HG03575 (cell line): ENCODE data around the gene GLOD4.
"Not testable (repeated sequence)": the region's sequence is repeated elsewhere in the genome, so short reads cannot be mapped to it uniquely, and the experiment has no call there.

Experiments
- ATAC-seq: cut with Tn5 transposase; IDR thresholded peaks from one replicate; pipeline ENCODE4 v1.9.1; 2021; ENCODE audit not compliant: unreplicated experiment, insufficient number of reproducible peaks, low FRiP score; ENCODE audit errors: extremely low read depth

The GLOD4 gene

GRCh38 chr17:788551-788950 lies 6.5 kb upstream of the GLOD4 start:
- ATAC-seq, result no peak

- no peak for ATAC-seq
These were observed 5.7 kb upstream of the GLOD4 start for GRCh38 chr17:787641-788221.

- ATAC-seq, result not testable (repeated sequence)
These were observed 3.8 kb upstream of the GLOD4 start for GRCh38 chr17:785901-786300.

- ATAC-seq, result no peak
These were observed 2.1 kb upstream of the GLOD4 start for GRCh38 chr17:784143-784542.

GRCh38 chr17:778096-778495 lies 4.0 kb downstream of the GLOD4 start:
- ATAC-seq, result no peak

GRCh38 chr17:774313-774584 lies 7.8 kb downstream of the GLOD4 start:
- no peak for ATAC-seq

- no peak for ATAC-seq
These were observed 8.4 kb downstream of the GLOD4 start for GRCh38 chr17:773467-774312.

GRCh38 chr17:773016-773415 lies 9.1 kb downstream of the GLOD4 start:
- no peak for ATAC-seq

GRCh38 chr17:767076-767475 lies 15.0 kb downstream of the GLOD4 start:
- no peak for ATAC-seq

GRCh38 chr17:760371-760770 lies 21.7 kb downstream of the GLOD4 start:
- no peak for ATAC-seq

- ATAC-seq, result no peak
These were observed 22.1 kb downstream of the GLOD4 start for GRCh38 chr17:759964-760363.

- ATAC-seq, result not testable (repeated sequence)
These were observed 26.0 kb downstream of the GLOD4 start for GRCh38 chr17:756010-756567.

- not testable (repeated sequence) for ATAC-seq
These were observed 26.6 kb downstream of the GLOD4 start for GRCh38 chr17:755319-755961.

- ATAC-seq, result no peak
These were observed 28.7 kb downstream of the GLOD4 start for GRCh38 chr17:753418-753817.

- no peak for ATAC-seq
These were observed 29.4 kb downstream of the GLOD4 start for GRCh38 chr17:752620-753219.

- ATAC-seq, result no peak
These were observed 30.0 kb downstream of the GLOD4 start, which contains the start of gene GEMIN4 for GRCh38 chr17:752002-752619. GEMIN4 (minus strand) TSS chr17:752264; CDS start chr17:752142, 122 bp downstream.

- ATAC-seq, result no peak
These were observed 30.6 kb downstream of the GLOD4 start for GRCh38 chr17:751269-752001.

GRCh38 chr17:750431-751037 lies 31.5 kb downstream of the GLOD4 start:
- ATAC-seq, result no peak
